GM12878 (cell line): ENCODE measurements around the gene MAGI2. TPM values are rescaled to one million over a fixed set of nuclear protein-coding genes. Genes with fewer than 3 reads are reported as not detected.

Experiments
- ATAC-seq: fragments of 200-7000 bp; cut with Tn5 transposase; 3 replicates; pipeline ENCODE4 v1.9.1; 2020; ENCODE audit warnings: mild to moderate bottlenecking, moderate library complexity
- BruUV-seq: library from RNA; stranded (reverse); fragments of 400-500 nt; replicated peaks from 2 replicates; lab custom pipeline; 2021; lab: Mats Ljungman, UMichigan
- CTCF ChIA-PET: fragments of 300-600 bp; sonication (Branson Sonifier 250); formaldehyde crosslinking; extraction: SDS; loops from one replicate; lab custom pipeline; 2021; ENCODE audit warnings: inconsistent platforms; lab: Yijun Ruan, JAX
- POLR2A ChIA-PET: fragments of 350-600 bp; formaldehyde crosslinking; extraction: SDS; loops from one replicate; lab custom pipeline; 2021; ENCODE audit warnings: inconsistent platforms; lab: Charles Lee
- RAD21 ChIA-PET: fragments of 300-600 bp; sonication (Branson Sonifier 250); formaldehyde crosslinking; loops from one replicate; lab custom pipeline; 2023; ENCODE audit warnings: antibody characterized with exemption; ENCODE audit not compliant: unreplicated experiment; lab: Charles Lee
- SMC1A ChIA-PET: fragments of 300-600 bp; sonication (Branson Sonifier 250); formaldehyde crosslinking; loops from one replicate; lab custom pipeline; 2023; ENCODE audit not compliant: unreplicated experiment, uncharacterized antibody; lab: Charles Lee
- DNase-seq: peaks from one replicate; pipeline ENCODE4 v3.0.0-alpha.2; 2011; ENCODE audit warnings: low read depth, low spot score
- FAIRE-seq: peaks from 3 replicates; lab custom pipeline; 2011; peaks lifted over from hg19 to GRCh38; lab: Jason Lieb, UNC
- H2AFZ ChIP-seq: 2 replicates; pipeline ENCODE4 v1.6.0; 2011; ENCODE audit warnings: low read depth, low read length, control low read depth; ENCODE audit not compliant: control insufficient read depth
- H3K27ac ChIP-seq: 2 replicates; pipeline ENCODE4 v1.5.1; 2011; ENCODE audit warnings: control low read depth; ENCODE audit not compliant: control insufficient read depth, insufficient read depth
- H3K27me3 ChIP-seq, 2 experiments: replicated peaks in 1 of 2; 2 replicates each; pipeline versions ENCODE4 v1.6.0 to v1.6.1; 2011; ENCODE audit warnings: low read length in 1 of 2; ENCODE audit not compliant: control insufficient read depth in 2 of 2, insufficient read depth in 2 of 2
- H3K36me3 ChIP-seq, 2 experiments: 2 replicates each; pipeline ENCODE4 v1.5.1; 2011; ENCODE audit warnings: low read length in 1 of 2; ENCODE audit not compliant: control insufficient read depth in 2 of 2, insufficient read depth in 2 of 2
- H3K4me1 ChIP-seq: 2 replicates; pipeline ENCODE4 v1.6.1; 2011; ENCODE audit warnings: mild to moderate bottlenecking, low read length, moderate library complexity, mixed read lengths; ENCODE audit not compliant: control insufficient read depth, insufficient read depth
- H3K4me2 ChIP-seq: 2 replicates; pipeline ENCODE4 v1.6.0; 2011; ENCODE audit warnings: control low read depth; ENCODE audit not compliant: control insufficient read depth, insufficient read depth
- H3K4me3 ChIP-seq: fragments of 200-600 bp; sonication (generic); 2 replicates; pipeline ENCODE4 v1.5.1; 2016
- H3K79me2 ChIP-seq: 2 replicates; pipeline ENCODE4 v1.6.0; 2011; ENCODE audit warnings: low read length; ENCODE audit not compliant: control insufficient read depth, insufficient read depth
- H3K9ac ChIP-seq: 2 replicates; pipeline ENCODE4 v1.8.0; 2011; ENCODE audit warnings: low read length, control low read depth, mixed read lengths; ENCODE audit not compliant: control insufficient read depth, insufficient read depth
- H3K9me3 ChIP-seq: replicated peaks from 3 replicates; pipeline ENCODE4 v1.5.1; 2011; ENCODE audit warnings: mild to moderate bottlenecking, low read length; ENCODE audit not compliant: control insufficient read depth, insufficient read depth
- H4K20me1 ChIP-seq: 2 replicates; pipeline ENCODE4 v1.6.0; 2011; ENCODE audit not compliant: control insufficient read depth, insufficient read depth
- BACH1 ChIP-seq: fragments of 450-650 bp; IDR thresholded peaks from 2 replicates; pipeline ENCODE4 v1.6.1; 2017; ENCODE audit warnings: mild to moderate bottlenecking, borderline replicate concordance
- HDGF ChIP-seq: fragments of 450-650 bp; IDR thresholded peaks from 2 replicates; pipeline ENCODE4 v1.6.1; 2016; ENCODE audit warnings: antibody characterized with exemption
- NFYB ChIP-seq: IDR thresholded peaks from 2 replicates; pipeline ENCODE4 v1.6.1; 2011; ENCODE audit warnings: low read depth, mild to moderate bottlenecking, low read length, improper control_type of control experiment, moderate library complexity; ENCODE audit not compliant: insufficient read depth
- NR2F1 ChIP-seq: fragments of 450-650 bp; conservative IDR thresholded peaks from 2 replicates; pipeline ENCODE4 v1.6.1; 2017; ENCODE audit warnings: mild to moderate bottlenecking
- SRF ChIP-seq, 2 experiments: IDR thresholded peaks; 2 replicates each; pipeline ENCODE4 v1.6.1; 2011; ENCODE audit warnings: low read depth in 2 of 2, low read length in 2 of 2, mild to moderate bottlenecking in 1 of 2, moderate library complexity in 1 of 2
- WGBS: methylation state at CpG from one replicate; pipeline ENCODE4 v1.1.6; 2016; ENCODE audit warnings: low lambda C conversion rate; ENCODE audit not compliant: insufficient replicate concordance, insufficient coverage; ENCODE audit errors: missing lambda C conversion rate; 5-methylcytosine and 5-hydroxymethylcytosine counted together
- in situ Hi-C: fragments of 300-500 bp; cut with MboI; formaldehyde crosslinking; loops from 9 replicates; pipeline ENCODE4 v1.14.3; 2018; ENCODE audit warnings: mixed read lengths
- intact Hi-C: fragments of 100-400 bp; cut with micrococcal nuclease; formaldehyde crosslinking; loops from one replicate; pipeline ENCODE4 v1.14.2; 2022; ENCODE audit not compliant: unreplicated experiment
- polyA plus RNA-seq, 11 experiments: library from polyadenylated mRNA; depleted of rRNA in 4 of 11; unstranded in 6 of 11; stranded (reverse) in 5 of 11; fragments of >200 nt; fragmentation: Nextera tagmentation in 4 of 11; fragmentation: Illumina TruSeq in 1 of 11; extraction: Ambion mirVana in 4 of 11; extraction: Trizol in 1 of 11; gene quantifications; 1 replicate in 1 of 11; 2 replicates in 10 of 11; pipeline versions ENCODE4 v1.2.1 to v1.2.3, GENCODE V29; 2011 to 2016; ENCODE audit warnings: inconsistent platforms in 2 of 11, missing spikeins in 2 of 11, low read depth in 1 of 11
- total RNA-seq, 4 experiments: library from RNA; depleted of rRNA in 3 of 4; stranded (reverse); fragments of >200 nt in 3 of 4; fragmentation: Illumina TruSeq in 1 of 4; extraction: Trizol in 1 of 4; gene quantifications; 2 replicates each; pipeline versions ENCODE4 v1.2.1 to v1.2.3, GENCODE V29; 2013 to 2021
- TF ChIP-seq, protein P1 (sequence below): IDR thresholded peaks from 2 replicates; pipeline ENCODE4 v1.6.1; 2012; ENCODE audit warnings: low read depth, low read length, improper control_type of control experiment
- TF ChIP-seq, protein P2 (sequence below): fragments of 450-650 bp; IDR thresholded peaks from 2 replicates; pipeline ENCODE4 v1.6.1; 2017; ENCODE audit warnings: mild to moderate bottlenecking, moderate library complexity

MAGI2 gene
- total and polyA plus RNA-seq, 10 of the 15 experiments (the other 5 are each of a cell fraction or from before 2014, with no cell fraction given): 0.01 to 0.31 (median 0.05) TPM; not detected in 2

DNA sequence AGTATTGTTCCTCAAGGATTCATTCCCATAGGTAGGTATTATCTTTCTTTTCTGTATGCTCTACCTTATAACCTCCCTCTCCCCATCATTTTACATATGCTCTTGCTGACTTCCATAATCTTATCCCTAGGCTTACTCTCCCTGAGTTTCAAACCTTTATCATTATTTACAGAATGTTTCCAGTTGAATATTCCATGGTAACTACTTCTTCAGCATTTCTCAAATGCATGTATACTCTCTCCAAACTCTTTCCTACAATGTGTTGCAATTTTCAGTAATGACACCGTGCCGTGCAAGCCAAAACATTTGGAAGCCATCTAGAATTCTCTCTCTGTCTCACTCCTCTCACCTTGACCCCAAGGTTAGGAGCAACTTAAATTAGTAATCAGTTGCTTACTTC lies 548.5 kb downstream of the MAGI2 start:
- ChIA-PET POLR2A (no interaction called here), SMC1A (no interaction called here), RAD21 (no interaction called here), CTCF (no interaction called here)
- H3K4me1 ChIP-seq: no peaks in the 10 kb centered on the region
- TF ChIP-seq HDGF: no peak
- TF ChIP-seq, protein P1, sequence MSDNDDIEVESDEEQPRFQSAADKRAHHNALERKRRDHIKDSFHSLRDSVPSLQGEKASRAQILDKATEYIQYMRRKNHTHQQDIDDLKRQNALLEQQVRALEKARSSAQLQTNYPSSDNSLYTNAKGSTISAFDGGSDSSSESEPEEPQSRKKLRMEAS: no peak
- TF ChIP-seq, protein P2, sequence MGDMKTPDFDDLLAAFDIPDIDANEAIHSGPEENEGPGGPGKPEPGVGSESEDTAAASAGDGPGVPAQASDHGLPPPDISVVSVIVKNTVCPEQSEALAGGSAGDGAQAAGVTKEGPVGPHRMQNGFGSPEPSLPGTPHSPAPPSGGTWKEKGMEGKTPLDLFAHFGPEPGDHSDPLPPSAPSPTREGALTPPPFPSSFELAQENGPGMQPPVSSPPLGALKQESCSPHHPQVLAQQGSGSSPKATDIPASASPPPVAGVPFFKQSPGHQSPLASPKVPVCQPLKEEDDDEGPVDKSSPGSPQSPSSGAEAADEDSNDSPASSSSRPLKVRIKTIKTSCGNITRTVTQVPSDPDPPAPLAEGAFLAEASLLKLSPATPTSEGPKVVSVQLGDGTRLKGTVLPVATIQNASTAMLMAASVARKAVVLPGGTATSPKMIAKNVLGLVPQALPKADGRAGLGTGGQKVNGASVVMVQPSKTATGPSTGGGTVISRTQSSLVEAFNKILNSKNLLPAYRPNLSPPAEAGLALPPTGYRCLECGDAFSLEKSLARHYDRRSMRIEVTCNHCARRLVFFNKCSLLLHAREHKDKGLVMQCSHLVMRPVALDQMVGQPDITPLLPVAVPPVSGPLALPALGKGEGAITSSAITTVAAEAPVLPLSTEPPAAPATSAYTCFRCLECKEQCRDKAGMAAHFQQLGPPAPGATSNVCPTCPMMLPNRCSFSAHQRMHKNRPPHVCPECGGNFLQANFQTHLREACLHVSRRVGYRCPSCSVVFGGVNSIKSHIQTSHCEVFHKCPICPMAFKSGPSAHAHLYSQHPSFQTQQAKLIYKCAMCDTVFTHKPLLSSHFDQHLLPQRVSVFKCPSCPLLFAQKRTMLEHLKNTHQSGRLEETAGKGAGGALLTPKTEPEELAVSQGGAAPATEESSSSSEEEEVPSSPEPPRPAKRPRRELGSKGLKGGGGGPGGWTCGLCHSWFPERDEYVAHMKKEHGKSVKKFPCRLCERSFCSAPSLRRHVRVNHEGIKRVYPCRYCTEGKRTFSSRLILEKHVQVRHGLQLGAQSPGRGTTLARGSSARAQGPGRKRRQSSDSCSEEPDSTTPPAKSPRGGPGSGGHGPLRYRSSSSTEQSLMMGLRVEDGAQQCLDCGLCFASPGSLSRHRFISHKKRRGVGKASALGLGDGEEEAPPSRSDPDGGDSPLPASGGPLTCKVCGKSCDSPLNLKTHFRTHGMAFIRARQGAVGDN: no peak
- no peak for TF ChIP-seq NFYB
- TF ChIP-seq SRF (IDR thresholded peaks at IDR 0.05; ENCODE audit: low read depth in 2 of 2, low read length in 2 of 2): no peak
- no peak for TF ChIP-seq BACH1
- TF ChIP-seq NR2F1: no peak
- no peaks in the 10 kb centered on the region for H3K79me2 ChIP-seq
- no TSS peak for BruUV-seq
- DNase-seq (no peak), FAIRE-seq (no peak), ATAC-seq (no peak)
- H3K4me2 ChIP-seq: no peak overlapping the region
- in situ Hi-C loops: no loop called here
- WGBS: 54% methylated on average over 2 of the region's 2 CpGs
- intact Hi-C loops: no loop called here
- no peaks in the 10 kb centered on the region for H4K20me1 ChIP-seq
- no peak overlapping the region for H3K27ac ChIP-seq
- H3K4me3 ChIP-seq: no peak overlapping the region
- H3K36me3 ChIP-seq: no peaks in the 10 kb centered on the region
- no peaks in the 10 kb centered on the region for H3K9me3 ChIP-seq
- no peaks in the 10 kb centered on the region for H3K27me3 ChIP-seq
- no peak overlapping the region for H2AFZ ChIP-seq
- H3K9ac ChIP-seq: no peak overlapping the region
